Neuron (in vitro differentiated cells): ENCODE measurements around the gene SRGAP2C.
"Not testable (repeated sequence)": the region's sequence is repeated elsewhere in the genome, so short reads cannot be mapped to it uniquely, and the experiment has no call there.

Experiments
- H2AFZ ChIP-seq: one replicate; pipeline ENCODE4 v1.6.1; 2013; ENCODE audit warnings: low read depth, mild to moderate bottlenecking, inconsistent platforms, low read length, moderate library complexity
- H3K27me3 ChIP-seq: one replicate; pipeline ENCODE4 v1.6.1; 2013; ENCODE audit warnings: low read length; ENCODE audit not compliant: insufficient read depth
- H3K36me3 ChIP-seq: one replicate; pipeline ENCODE4 v1.6.1; 2013; ENCODE audit warnings: low read length; ENCODE audit not compliant: insufficient read depth
- H3K4me1 ChIP-seq: one replicate; pipeline ENCODE4 v1.6.1; 2013; ENCODE audit warnings: low read length; ENCODE audit not compliant: insufficient read depth
- H3K4me3 ChIP-seq: 2 replicates; pipeline ENCODE4 v1.5.1; 2013; ENCODE audit warnings: mild to moderate bottlenecking, low read length, moderate library complexity
- H3K9me3 ChIP-seq: one replicate; pipeline ENCODE4 v1.6.1; 2013; ENCODE audit warnings: low read length

The SRGAP2C gene

DNA sequence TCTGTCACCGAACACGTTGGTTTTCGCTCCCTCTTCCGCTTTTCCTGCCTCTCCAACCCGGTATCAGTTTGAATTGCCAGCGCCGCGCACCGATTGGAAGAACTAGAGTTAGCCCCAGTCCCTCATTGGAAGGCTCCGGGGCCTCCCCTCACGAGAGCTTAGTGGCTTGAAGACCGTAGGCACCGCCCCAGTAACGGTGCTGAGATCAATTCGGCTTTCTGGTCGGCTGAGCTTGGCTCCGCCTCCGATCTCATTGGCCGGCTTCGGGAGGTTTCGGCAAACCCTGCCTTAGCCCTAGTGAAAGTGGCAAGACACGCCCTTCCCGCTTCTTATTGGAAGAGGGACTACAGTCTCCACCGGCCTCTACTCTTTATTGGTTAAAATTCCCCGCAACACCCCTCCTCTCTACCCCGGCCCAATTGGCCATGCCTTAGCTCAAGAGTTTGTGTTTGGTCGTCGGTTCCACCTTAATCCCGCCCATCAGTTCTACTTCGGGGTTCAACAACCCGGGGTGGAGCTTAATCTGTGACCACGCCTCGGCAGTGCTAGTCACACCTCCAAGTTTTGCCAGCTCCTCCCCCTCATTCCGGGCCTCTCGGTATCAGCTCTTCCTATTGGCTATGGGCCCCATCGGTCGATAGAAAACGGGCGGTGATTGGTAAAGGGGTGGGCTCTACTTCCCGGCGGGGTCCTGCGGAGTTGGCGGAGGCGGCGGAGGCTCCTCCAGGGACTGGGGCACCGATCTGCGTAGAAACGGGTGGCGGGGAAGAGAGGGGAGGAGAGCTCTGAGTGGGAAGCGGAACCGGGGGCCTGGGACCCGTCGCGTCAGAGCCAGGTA, at the start of gene SRGAP2C, which contains the start of gene FAM72B:
TSS of gene SRGAP2C (plus strand) at position 686 of the 838 bp plus-strand sequence. CDS start 2,472 bp downstream, outside the sequence.
TSS of gene FAM72B (minus strand) at position 51 of the 838 bp plus-strand sequence. CDS start 851 bp downstream, outside the sequence.
- H3K36me3 ChIP-seq, H3K9me3 ChIP-seq, H3K27me3 ChIP-seq, H3K4me1 ChIP-seq, H2AFZ ChIP-seq: not testable (repeated sequence)
- H3K4me3 ChIP-seq, result peak within 1 kb of the TSS; percentile 50

DNA sequence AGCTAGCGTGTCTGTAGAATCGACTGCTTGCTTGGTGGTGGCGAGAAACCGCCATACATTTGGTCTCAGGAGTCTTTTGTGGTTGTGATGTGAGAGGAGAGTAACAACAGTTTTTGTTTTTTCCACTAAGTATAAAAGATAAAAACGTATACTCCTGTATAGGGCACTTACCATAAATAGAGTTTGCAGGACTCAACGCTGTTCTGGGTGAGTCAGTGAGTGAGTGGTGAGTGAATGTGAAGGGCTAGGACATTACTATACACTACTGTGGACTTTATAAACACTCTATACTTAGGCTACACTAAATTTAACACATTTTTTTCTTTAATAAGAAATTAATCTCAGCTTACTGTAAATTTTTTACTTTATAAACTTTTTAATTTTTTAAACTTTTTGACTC, 44.4 kb upstream of the SRGAP2C start:
- H3K36me3 ChIP-seq, H3K9me3 ChIP-seq, H3K27me3 ChIP-seq, H3K4me1 ChIP-seq, H3K4me3 ChIP-seq, H2AFZ ChIP-seq: not testable (repeated sequence)

DNA sequence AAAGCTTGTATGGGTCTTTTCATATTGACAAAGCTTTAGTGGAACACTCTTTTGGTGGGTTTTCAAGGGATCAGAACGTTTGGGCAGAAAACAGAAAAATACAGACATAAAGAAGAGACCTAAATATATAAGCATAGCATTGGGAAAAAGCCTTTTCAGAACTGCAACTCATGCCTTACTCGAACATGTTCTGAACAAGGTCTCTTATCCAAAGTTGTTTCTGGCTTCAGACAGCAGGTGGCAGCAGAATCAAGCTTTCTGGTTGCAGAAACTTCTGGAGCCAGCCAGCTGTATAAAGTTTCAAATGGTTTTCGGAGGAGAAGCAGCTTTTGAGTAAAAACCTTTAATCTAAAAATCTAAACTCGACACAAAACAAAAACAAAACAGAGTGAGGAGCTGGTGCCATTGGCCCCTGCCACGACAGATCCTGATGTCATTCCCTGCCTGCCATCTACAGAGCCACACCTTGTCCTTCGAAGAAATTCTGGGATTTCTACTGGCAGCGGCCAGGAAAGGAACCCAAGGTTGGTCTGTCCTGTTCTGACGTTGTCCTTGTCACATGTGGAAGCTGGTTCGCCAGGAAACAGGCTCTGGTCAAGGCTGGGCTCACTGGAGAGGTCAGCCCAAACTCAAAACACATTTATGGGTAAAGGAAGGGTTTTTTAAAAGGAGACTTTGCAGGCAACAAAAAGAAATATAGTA, 36.1 kb upstream of the SRGAP2C start:
- H3K4me3 ChIP-seq, H3K27me3 ChIP-seq, H3K4me1 ChIP-seq, H2AFZ ChIP-seq, H3K9me3 ChIP-seq, H3K36me3 ChIP-seq: not testable (repeated sequence)

DNA sequence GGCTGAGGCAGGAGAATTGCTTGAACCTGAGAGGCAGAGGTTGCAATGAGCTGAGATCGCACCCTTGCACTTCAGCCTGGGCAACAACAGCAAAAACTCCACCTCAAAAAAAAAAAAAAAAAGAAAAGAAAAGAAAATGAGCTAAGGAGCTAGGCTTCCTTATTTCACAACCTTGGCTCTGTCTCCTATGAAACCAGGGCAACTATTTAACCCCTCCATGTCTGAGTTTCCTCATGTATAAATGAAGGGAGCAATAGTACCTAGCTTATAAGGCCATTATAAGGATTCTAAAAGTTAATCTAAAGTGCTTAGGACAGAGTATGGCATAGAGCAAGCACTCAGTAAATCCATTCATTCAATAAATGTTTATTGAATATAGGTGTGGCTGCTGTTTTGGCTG, 33.5 kb upstream of the SRGAP2C start:
- H3K36me3 ChIP-seq, H3K4me3 ChIP-seq, H3K27me3 ChIP-seq, H3K9me3 ChIP-seq, H3K4me1 ChIP-seq, H2AFZ ChIP-seq: not testable (repeated sequence)

DNA sequence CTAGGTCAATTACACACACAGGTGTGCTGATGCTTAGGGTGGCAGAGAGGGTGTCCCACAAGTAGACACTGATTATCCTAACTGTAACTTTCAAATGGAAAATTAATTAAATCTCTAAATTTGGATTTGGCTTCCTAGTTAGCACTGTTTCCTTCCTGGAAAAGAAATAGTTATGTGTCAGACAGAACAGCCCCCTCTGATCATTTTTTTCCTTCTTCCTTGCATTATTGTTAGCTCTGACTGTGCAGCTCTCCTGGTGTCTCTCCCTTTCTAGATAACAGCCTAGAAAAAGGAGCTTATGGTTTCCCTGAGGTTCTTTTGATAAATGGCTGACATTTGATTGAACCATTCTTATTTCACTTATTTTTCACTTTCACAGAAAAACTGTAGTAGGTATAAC, 32.0 kb upstream of the SRGAP2C start:
- not testable (repeated sequence) for H3K4me3 ChIP-seq, H3K9me3 ChIP-seq, H2AFZ ChIP-seq, H3K36me3 ChIP-seq, H3K27me3 ChIP-seq, H3K4me1 ChIP-seq

DNA sequence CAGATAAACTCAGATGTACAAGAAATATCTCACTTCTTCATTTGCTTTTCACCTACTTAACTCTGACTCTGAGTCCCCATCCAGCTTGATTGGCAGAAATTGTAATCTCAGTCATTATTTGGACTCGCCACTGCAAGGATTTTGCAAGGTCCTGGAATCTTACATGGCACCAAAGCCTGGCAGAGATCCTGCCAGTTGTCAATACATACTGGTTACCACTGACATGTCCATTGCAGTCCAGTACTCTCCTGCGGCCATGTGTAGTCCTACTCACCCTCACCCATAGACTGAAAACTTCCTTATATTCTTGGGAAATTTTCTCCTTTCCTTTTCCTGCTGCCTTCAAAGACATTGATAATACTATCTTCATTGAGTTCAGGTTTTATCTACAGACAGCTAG, 30.0 kb upstream of the SRGAP2C start:
- H3K4me1 ChIP-seq, H3K27me3 ChIP-seq, H3K9me3 ChIP-seq, H2AFZ ChIP-seq, H3K36me3 ChIP-seq, H3K4me3 ChIP-seq: not testable (repeated sequence)

DNA sequence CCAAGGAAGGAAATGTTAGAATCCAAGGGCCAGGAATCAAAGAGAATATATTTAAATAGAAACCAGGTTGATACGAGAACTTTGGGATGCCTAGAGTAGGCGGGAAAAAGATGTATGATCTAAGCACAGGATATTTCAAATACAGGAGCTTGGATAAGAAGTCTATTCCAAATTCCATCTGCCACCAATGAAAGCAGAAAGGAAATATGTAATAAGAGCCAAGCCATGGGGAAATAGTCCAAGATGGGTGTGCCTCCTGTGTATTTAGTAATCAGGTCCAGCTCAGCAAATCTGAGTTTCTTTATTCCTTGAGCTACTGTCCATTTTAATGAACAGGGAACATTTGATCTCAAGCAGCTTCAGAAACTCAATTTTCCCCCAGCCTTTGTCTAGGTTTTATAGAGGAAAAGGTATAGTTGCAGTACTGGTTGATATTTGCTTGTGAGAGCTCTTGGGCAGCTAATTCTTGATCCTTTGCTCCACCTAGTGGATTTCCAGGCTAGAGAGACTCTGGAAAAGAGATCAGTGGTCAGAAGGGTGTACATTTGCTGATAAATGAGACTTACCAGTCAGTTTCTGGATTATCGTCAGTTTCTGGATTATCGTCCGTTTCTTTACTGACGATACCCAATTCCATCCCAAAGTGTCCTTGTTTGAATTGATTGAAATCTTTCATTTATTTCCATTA, 29.0 kb upstream of the SRGAP2C start:
- H3K27me3 ChIP-seq, H3K4me1 ChIP-seq, H3K36me3 ChIP-seq, H2AFZ ChIP-seq, H3K9me3 ChIP-seq, H3K4me3 ChIP-seq: not testable (repeated sequence)

DNA sequence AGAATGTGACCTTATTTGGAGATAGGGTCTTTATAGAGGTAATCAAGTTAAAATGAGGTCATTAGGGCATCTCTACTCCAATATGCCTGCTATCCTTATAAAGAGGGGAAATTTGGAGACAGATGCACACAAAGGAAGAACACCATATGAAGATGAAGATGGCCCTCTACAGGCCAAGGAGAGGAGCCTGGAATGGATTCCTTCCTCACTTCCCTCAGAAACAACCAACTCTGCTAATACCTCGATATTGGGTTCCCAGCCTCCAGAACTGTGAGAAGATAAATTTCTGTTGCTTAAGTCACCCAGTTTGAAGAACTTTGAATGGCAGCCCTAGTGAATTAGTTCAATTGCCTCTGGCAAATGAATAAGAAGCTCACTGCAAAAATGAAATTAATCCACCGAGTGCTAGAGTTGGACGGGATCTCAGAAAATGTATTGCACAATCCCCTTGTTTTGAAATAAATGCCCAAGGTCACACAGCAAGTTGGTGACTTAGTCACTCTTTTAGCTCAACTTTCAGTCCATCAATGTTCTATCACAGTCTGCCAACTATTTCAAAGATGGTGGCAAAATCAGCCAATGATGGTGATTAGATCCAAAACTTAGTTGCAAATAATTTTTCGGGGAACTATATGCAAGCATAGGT, 27.7 kb upstream of the SRGAP2C start:
- H3K9me3 ChIP-seq, H3K27me3 ChIP-seq, H3K36me3 ChIP-seq, H3K4me1 ChIP-seq, H2AFZ ChIP-seq, H3K4me3 ChIP-seq: not testable (repeated sequence)

DNA sequence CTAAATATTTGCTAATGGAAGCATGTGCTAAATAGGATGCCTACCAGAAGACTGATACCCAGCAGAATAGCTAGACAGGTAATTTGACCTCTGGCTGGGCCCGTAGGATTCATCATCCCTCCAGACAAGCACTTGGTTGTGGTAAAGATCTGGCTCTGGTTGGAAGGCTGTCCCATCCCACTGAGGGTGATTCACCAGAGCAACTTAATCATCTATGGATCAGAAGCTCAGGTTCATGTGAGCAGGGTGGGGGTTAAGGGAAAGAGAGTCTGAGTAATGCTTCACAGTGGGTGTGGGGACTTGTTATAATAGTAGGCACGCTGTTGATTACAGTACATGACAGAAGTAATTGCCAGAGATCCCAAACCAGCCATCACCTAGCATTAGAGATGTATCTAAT, 27.2 kb upstream of the SRGAP2C start:
- H2AFZ ChIP-seq, H3K4me1 ChIP-seq, H3K27me3 ChIP-seq, H3K9me3 ChIP-seq, H3K36me3 ChIP-seq, H3K4me3 ChIP-seq: not testable (repeated sequence)

DNA sequence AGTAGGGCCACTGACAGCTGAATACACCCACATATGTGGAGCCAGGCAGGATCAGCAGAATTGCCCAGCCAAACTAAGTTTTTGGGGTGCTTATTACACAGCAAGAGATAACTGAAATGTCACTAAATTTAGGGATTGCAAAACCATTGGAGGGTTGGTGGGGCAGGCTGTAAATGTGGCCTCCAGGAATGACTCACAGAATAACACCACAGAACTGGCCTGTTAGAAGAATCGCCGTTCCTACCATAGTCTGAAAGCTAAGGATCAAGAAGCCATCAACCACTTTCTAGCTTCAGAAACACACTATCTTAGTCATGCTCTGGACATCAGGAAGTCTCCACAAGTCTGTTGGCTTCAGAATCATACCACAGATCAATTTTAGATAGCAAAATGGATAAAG, 24.7 kb upstream of the SRGAP2C start:
- H3K36me3 ChIP-seq, H3K4me3 ChIP-seq, H3K9me3 ChIP-seq, H3K4me1 ChIP-seq, H3K27me3 ChIP-seq, H2AFZ ChIP-seq: not testable (repeated sequence)

DNA sequence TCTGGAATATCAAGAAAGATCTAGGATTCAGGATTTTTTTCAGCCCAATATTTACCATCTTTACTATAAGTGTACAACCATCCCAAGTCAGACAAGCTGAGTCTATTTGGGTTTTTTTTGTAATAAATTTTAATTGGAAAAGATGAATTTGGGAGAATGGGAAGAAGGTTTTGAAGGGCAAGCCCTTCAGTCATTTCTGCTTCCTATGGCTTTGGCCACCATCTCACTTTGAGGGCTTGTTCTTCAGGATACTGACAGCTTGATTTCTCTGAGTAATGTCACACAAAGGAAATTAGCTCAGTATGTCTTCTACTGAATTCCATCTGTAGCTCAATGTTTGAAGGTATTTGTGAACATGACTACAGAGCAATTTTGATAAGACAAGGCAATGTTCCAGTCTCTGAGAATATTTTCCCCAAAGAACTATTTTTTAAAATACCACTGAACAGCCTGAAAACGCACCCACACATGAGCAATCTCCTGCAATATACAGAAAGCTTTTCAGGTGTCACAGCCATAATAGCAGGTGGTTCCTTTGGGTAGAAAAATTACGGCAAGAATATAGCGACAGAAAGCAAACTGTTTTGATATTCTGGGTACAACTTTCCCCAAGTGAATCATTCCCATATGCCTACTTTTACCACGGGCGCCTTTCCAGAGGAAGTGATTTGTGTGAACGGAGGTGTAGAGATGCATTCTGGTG, 23.4 kb upstream of the SRGAP2C start:
- not testable (repeated sequence) for H3K36me3 ChIP-seq, H3K27me3 ChIP-seq

DNA sequence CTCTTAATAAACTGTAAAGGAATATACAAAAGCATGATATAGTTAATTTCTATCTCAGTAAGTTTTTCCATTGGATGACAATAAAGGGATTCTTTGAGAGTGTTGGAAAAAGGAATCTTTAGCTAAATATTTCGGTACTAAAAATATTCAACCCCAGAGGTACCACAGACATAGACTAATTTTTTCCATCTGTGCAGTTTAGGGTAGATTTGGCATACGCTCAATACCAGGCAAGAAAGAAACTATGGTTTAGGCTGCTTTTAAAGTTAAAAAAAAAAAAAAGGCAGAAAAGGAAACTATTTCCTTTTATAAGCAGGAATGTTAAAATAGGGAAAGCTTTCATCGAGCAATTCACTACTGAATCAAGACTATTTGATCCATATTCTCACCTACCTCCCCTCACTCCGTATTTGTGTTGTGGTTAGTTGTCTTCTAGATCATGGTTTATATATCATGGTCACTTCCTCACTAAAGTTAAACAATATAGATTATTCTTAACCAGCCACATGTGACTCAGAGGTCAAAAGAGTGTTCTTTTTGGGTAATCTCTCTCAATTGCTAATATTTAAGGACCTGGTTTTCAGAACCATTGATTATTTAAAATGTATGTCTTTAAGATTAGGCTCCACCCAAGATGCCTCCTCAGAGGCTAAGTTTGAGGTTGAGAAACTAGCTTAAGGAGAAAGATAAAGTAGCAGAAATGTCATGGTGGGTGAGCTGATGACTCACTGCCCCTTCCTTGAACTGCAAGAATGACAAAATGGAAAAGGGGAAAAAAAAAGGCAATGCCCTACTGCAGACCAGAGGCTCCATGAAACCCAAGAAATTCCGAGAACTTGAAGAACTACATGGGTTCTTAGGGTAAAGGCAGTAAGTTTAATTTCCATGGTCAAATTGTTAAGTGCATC, 20.7 kb upstream of the SRGAP2C start:
- not testable (repeated sequence) for H2AFZ ChIP-seq, H3K27me3 ChIP-seq, H3K4me3 ChIP-seq, H3K4me1 ChIP-seq, H3K36me3 ChIP-seq, H3K9me3 ChIP-seq

More for the DNA sequence above, 23.4 kb upstream of the SRGAP2C start:
- not testable (repeated sequence) for H2AFZ ChIP-seq, H3K4me1 ChIP-seq, H3K9me3 ChIP-seq, H3K4me3 ChIP-seq
